Stomach (tissue), 9 donors: ENCODE results near the gene PLEKHH3. TPM values are rescaled to one million over a fixed set of nuclear protein-coding genes. Genes with fewer than 3 reads are reported as not detected.

Experiments used
- DNase-seq, 2 donors: peaks; one replicate each; pipeline versions ENCODE4 v3.0.0 to v3.0.0-alpha.2; 2013 to 2019
- H3K27ac ChIP-seq, 5 donors: fragments of 200-600 bp in 4 of 5; sonication (generic) in 4 of 5; one replicate each; pipeline ENCODE4 v1.5.1; 2013 to 2019; ENCODE audit warnings: mild to moderate bottlenecking in 1 of 5, moderate library complexity in 1 of 5
- H3K27me3 ChIP-seq, 3 donors: fragments of 200-600 bp; sonication (generic); one replicate each; pipeline ENCODE4 v1.5.1; 2017 to 2019; ENCODE audit warnings: mixed run types in 1 of 3
- H3K36me3 ChIP-seq, 4 donors: fragments of 200-600 bp; sonication (generic); 1 replicate in 3 of 4; 2 replicates in 1 of 4; pipeline ENCODE4 v1.5.1; 2016 to 2019
- H3K4me1 ChIP-seq, 4 donors: fragments of 200-600 bp; sonication (generic); one replicate each; pipeline ENCODE4 v1.5.1; 2016 to 2019
- H3K4me3 ChIP-seq, 4 donors: fragments of 200-600 bp; sonication (generic) in 3 of 4; one replicate each; pipeline ENCODE4 v1.5.1; 2016 to 2019; ENCODE audit warnings: mild to moderate bottlenecking in 1 of 4
- H3K9me3 ChIP-seq, 4 donors: fragments of 200-600 bp; sonication (generic); one replicate each; pipeline ENCODE4 v1.5.1; 2016 to 2019
- CTCF ChIP-seq, 7 experiments: fragments of 450-650 bp in 4 of 7; fragments of 200-600 bp in 3 of 7; sonication (generic) in 3 of 7; IDR thresholded peaks; one replicate each; pipeline ENCODE4 v1.5.1; 2016 to 2019; ENCODE audit warnings: antibody characterized with exemption in 7 of 7, control low read depth in 2 of 7, mild to moderate bottlenecking in 1 of 7
- EP300 ChIP-seq: sonication (generic); formaldehyde crosslinking; IDR thresholded peaks from one replicate; pipeline ENCODE4 v1.6.1; 2017; ENCODE audit warnings: antibody characterized with exemption
- POLR2A ChIP-seq, 4 donors: fragments of 450-650 bp; IDR thresholded peaks; one replicate each; pipeline ENCODE4 v1.6.1; 2016; ENCODE audit warnings: antibody characterized with exemption in 4 of 4, control low read depth in 2 of 4, mild to moderate bottlenecking in 1 of 4, moderate library complexity in 1 of 4
- POLR2AphosphoS5 ChIP-seq, 3 donors: sonication (generic); formaldehyde crosslinking; IDR thresholded peaks; one replicate each; pipeline ENCODE4 v1.6.1; 2016; ENCODE audit warnings: antibody characterized with exemption in 3 of 3
- WGBS, 5 donors: extraction: QIAGEN DNeasy Blood & Tissue Kit in 3 of 5; methylation state at CpG; one replicate each; pipeline versions ENCODE4 v1.1.5 to v1.1.7; 2013 to 2018; 5-methylcytosine and 5-hydroxymethylcytosine counted together
- intact Hi-C: fragments of 100-400 bp; cut with DNase I; formaldehyde crosslinking; loops from one replicate; pipeline ENCODE4 v1.15.1; 2023; ENCODE audit warnings: low total_unique reads
- polyA plus RNA-seq, 3 donors: library from polyadenylated mRNA; stranded (reverse); fragments of 200-250 nt; gene quantifications; one replicate each; pipeline ENCODE4 v1.2.3, GENCODE V29; 2013
- total RNA-seq, 5 donors: library from RNA; depleted of rRNA; stranded (reverse); fragments of >200 nt; gene quantifications; one replicate each; pipeline versions ENCODE4 v1.1.0 to v1.2.3, GENCODE V29; 2014 to 2016
- donor health status: healthy with polysubstance abuse.
- donor health status: Bipolar disorder and iron deficiency.
- donor health status: healthy.

PLEKHH3 gene
- total and polyA plus RNA-seq, 8 donors: 16.5 to 96.0 (median 40.4) TPM

GRCh38 chr17:42686520-42687128, 9.8 kb upstream of the PLEKHH3 start:
- DNase-seq: no peak
- Histone ChIP-seq H3K4me3 (no peak overlapping the region), H3K36me3 (peaks cover 0 to 55% (median 33%) of the 10 kb centered on the region in 4 donors), H3K27me3 (peaks cover 0 to 23% (median 7%) of the 10 kb centered on the region in 3 donors), H3K27ac (no peak overlapping the region), H3K9me3 (no peaks in the 10 kb centered on the region), H3K4me1 (peaks cover 16 to 38% (median 34%) of the 10 kb centered on the region in 4 donors)
- no peak for TF ChIP-seq POLR2AphosphoS5 (IDR thresholded peaks at IDR 0.05)
- no peak for TF ChIP-seq POLR2A (IDR thresholded peaks at IDR 0.05)
- TF ChIP-seq CTCF (IDR thresholded peaks at IDR 0.05): no peak
- no peak for TF ChIP-seq EP300
- WGBS, 5 donors: 78 to 88% (median 83%) methylated on average over 29 to 32 of the region's 32 CpGs
- intact Hi-C loops: loop anchor here (10.0 kb wide), 1 partner anchor 102 kb away; no protein-coding TSS in a partner anchor

- intact Hi-C loops: loop anchor here (10.0 kb wide), 1 partner anchor 101 kb away; no protein-coding TSS in a partner anchor
Observed at GRCh38 chr17:42685831-42686230, 9.0 kb upstream of the PLEKHH3 start.

GRCh38 chr17:42684929-42685556, 8.2 kb upstream of the PLEKHH3 start:
- H3K4me1 ChIP-seq: peaks cover 29 to 54% (median 47%) of the 10 kb centered on the region in 4 donors
- WGBS, 5 donors: 76 to 88% (median 84%) methylated on average over 45 to 50 of the region's 50 CpGs
- H3K36me3 ChIP-seq: peaks cover 0 to 41% (median 19%) of the 10 kb centered on the region in 4 donors
- no peaks in the 10 kb centered on the region for H3K9me3 ChIP-seq
- no peak overlapping the region for H3K4me3 ChIP-seq
- no peak for TF ChIP-seq POLR2AphosphoS5 (IDR thresholded peaks at IDR 0.05)
- no peak for TF ChIP-seq POLR2A (IDR thresholded peaks at IDR 0.05)
- TF ChIP-seq EP300: no peak
- no peak for TF ChIP-seq CTCF (IDR thresholded peaks at IDR 0.05)
- peaks cover 0 to 26% (median 7%) of the 10 kb centered on the region in 3 donors for H3K27me3 ChIP-seq
- peak in 1 of 2 donors; percentile 35 for DNase-seq
- H3K27ac ChIP-seq: peak overlapping the region in 1 of 5 donors; percentile 78
- intact Hi-C loops: loop anchor here (10.0 kb wide), 1 partner anchor 100 kb away; no protein-coding TSS in a partner anchor

More at GRCh38 chr17:42685831-42686230, 9.0 kb upstream of the PLEKHH3 start:
- no peak overlapping the region for H3K4me3 ChIP-seq
- peaks cover 0 to 47% (median 25%) of the 10 kb centered on the region in 4 donors for H3K36me3 ChIP-seq
- DNase-seq: no peak
- no peak for TF ChIP-seq EP300
- no peak for TF ChIP-seq CTCF (IDR thresholded peaks at IDR 0.05)
- TF ChIP-seq POLR2AphosphoS5 (IDR thresholded peaks at IDR 0.05): no peak
- TF ChIP-seq POLR2A (IDR thresholded peaks at IDR 0.05): no peak
- 83 to 91% (median 88%) methylated on average over 12 to 14 of the region's 14 CpGs for WGBS, 5 donors
- peaks cover 0 to 26% (median 7%) of the 10 kb centered on the region in 3 donors for H3K27me3 ChIP-seq
- H3K27ac ChIP-seq: no peak overlapping the region
- peaks cover 22 to 46% (median 40%) of the 10 kb centered on the region in 4 donors for H3K4me1 ChIP-seq
- no peaks in the 10 kb centered on the region for H3K9me3 ChIP-seq

GRCh38 chr17:42683407-42684034, 6.7 kb upstream of the PLEKHH3 start:
- Histone ChIP-seq H3K27ac (peak overlapping the region; percentile 20 to 99 (median 74)), H3K9me3 (no peaks in the 10 kb centered on the region), H3K27me3 (peaks cover 0 to 26% (median 7%) of the 10 kb centered on the region in 3 donors), H3K36me3 (peaks cover 0 to 30% (median 15%) of the 10 kb centered on the region in 4 donors), H3K4me1 (peaks cover 44 to 69% (median 62%) of the 10 kb centered on the region in 4 donors), H3K4me3 (peak overlapping the region; percentile 40 to 59 (median 46))
- peak; percentile 63 to 83 for DNase-seq
- TF ChIP-seq CTCF (IDR thresholded peaks at IDR 0.05) (no peak), POLR2AphosphoS5 (IDR thresholded peaks at IDR 0.05) (no peak), EP300 (no peak), POLR2A (IDR thresholded peaks at IDR 0.05) (no peak)
- intact Hi-C loops: loop anchor here (10.0 kb wide), 1 partner anchor 99 kb away; no protein-coding TSS in a partner anchor
- 7 to 18% (median 9%) methylated on average over 15 to 25 of the region's 25 CpGs for WGBS, 5 donors
